ENCODE data around the gene IL6. TPM values are rescaled to one million over a fixed set of nuclear protein-coding genes. Genes with fewer than 3 reads are reported as not detected.

Gene IL6
- total RNA-seq, 1 experiment from 2014 or later, result not detected

DNA sequence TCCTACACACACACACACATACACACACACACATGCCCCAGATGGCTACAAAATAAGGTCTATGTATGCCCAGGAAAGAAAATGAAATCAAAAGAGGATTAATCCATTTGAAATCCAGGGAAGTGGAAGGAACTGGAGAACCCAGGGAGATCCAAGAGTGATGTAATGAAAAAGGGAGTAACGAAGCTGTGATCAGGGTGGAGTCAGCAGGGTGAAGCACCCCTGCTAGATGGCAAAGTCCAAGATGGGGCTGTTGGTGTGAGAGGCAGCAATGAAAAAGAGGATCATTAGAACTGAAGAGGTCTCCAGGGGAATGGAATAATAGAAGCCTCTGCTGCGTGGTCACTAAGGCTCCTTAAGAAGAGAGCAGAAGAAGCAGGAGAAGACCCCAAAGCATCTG, 43.6 kb upstream of the IL6 start:
- ChIA-PET RAD21 (ENCODE audit: low non-redundant PET in 1 of 2, low total read pairs in 2 of 2, uncharacterized antibody in 2 of 2, unreplicated experiment in 2 of 2) (no interaction called here), CTCF (no interaction called here), POLR2A (no interaction called here)
- Histone ChIP-seq H3K9ac (ENCODE audit: low read length) (no peak overlapping the region), H3K4me3 (replicated peaks in 1 of 2; ENCODE audit: low read depth in 1 of 2, low read length in 2 of 2) (no peak overlapping the region), H3K4me2 (ENCODE audit: low read length) (no peak overlapping the region), H3K4me1 (ENCODE audit: control insufficient read depth in 1 of 2, insufficient read depth in 2 of 2, low read length in 2 of 2) (no peaks in the 10 kb centered on the region), H2AFZ (ENCODE audit: low read depth, low read length, poor library complexity, severe bottlenecking) (no peak overlapping the region), H3K36me3 (ENCODE audit: control insufficient read depth in 1 of 2, insufficient read depth in 2 of 2, low read length in 2 of 2) (no peaks in the 10 kb centered on the region), H3K27me3 (ENCODE audit: insufficient read depth, low read length) (no peaks in the 10 kb centered on the region), H3K79me2 (ENCODE audit: insufficient read depth, low read length) (no peaks in the 10 kb centered on the region), H3K27ac (ENCODE audit: low read depth, low read length) (no peak overlapping the region), H4K20me1 (ENCODE audit: insufficient read depth) (no peaks in the 10 kb centered on the region), H3K9me3 (ENCODE audit: control insufficient read depth in 1 of 2, insufficient read depth in 1 of 2, low read depth in 1 of 2, low read length in 2 of 2) (no peaks in the 10 kb centered on the region), H3K9me2 (ENCODE audit: insufficient read depth) (no peaks in the 10 kb centered on the region)
- TF ChIP-seq EZH2phosphoT487 (IDR thresholded peaks at IDR 0.05; ENCODE audit: borderline replicate concordance) (no peak), ELF1 (IDR thresholded peaks at IDR 0.05; ENCODE audit: borderline replicate concordance, low read depth) (no peak), POLR2AphosphoS5 (IDR thresholded peaks at IDR 0.05; ENCODE audit: low read depth, low read length) (no peak), EGR1 (IDR thresholded peaks at IDR 0.05; ENCODE audit: low read depth) (no peak), EZH2 (IDR thresholded peaks at IDR 0.05) (no peak), POLR2A (IDR thresholded peaks at IDR 0.05; ENCODE audit: borderline replicate concordance, extremely low read depth, insufficient read depth, insufficient read length) (no peak), FOSL1 (IDR thresholded peaks at IDR 0.05; ENCODE audit: low read depth) (no peak), ZNF274 (IDR thresholded peaks at IDR 0.05; ENCODE audit: low read depth, low read length) (no peak), TCF7L2 (IDR thresholded peaks at IDR 0.05; ENCODE audit: borderline replicate concordance, extremely low read depth, insufficient read depth, insufficient read length) (no peak), SP1 (IDR thresholded peaks at IDR 0.05; ENCODE audit: low read depth) (no peak), ZFX (IDR thresholded peaks at IDR 0.05) (no peak)
- TF ChIP-seq, protein P1, sequence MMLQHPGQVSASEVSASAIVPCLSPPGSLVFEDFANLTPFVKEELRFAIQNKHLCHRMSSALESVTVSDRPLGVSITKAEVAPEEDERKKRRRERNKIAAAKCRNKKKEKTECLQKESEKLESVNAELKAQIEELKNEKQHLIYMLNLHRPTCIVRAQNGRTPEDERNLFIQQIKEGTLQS (IDR thresholded peaks at IDR 0.05), result no peak
- TF ChIP-seq, protein P2, sequence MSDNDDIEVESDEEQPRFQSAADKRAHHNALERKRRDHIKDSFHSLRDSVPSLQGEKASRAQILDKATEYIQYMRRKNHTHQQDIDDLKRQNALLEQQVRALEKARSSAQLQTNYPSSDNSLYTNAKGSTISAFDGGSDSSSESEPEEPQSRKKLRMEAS (IDR thresholded peaks at IDR 0.05), result no peak
- ATAC-seq (no peak), DNase-seq (ENCODE audit: low read depth, low spot score) (no peak)
- no TSS peak for BruUV-seq (replicated peaks)
- intact Hi-C loops (cut with micrococcal nuclease), result no loop called here

DNA sequence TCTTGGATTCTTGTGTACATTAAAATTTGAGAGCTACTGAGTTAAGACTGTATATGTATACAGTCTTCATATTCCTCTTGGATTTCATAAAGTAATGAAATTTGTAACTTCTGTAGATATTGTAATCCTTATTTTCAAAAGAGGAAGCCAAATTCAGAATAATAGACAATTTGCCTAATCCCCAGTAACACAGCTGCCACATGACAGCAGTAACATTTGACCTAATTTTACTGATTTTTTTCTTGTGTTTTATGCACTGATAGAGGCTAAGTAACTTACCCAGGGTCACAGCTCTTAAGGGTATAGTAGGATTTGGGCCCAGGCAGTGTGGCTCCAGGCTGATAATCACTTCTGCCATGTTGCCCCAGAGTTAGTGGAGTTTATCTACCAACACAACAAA, 40.4 kb upstream of the IL6 start:
- no peaks in the 10 kb centered on the region for H3K27me3 ChIP-seq (ENCODE audit: insufficient read depth, low read length)
- no peaks in the 10 kb centered on the region for H3K9me2 ChIP-seq (ENCODE audit: insufficient read depth)
- ATAC-seq, result no peak
- RAD21 ChIA-PET (ENCODE audit: low non-redundant PET in 1 of 2, low total read pairs in 2 of 2, uncharacterized antibody in 2 of 2, unreplicated experiment in 2 of 2), result no interaction called here
- H3K9me3 ChIP-seq (ENCODE audit: control insufficient read depth in 1 of 2, insufficient read depth in 1 of 2, low read depth in 1 of 2, low read length in 2 of 2), result no peaks in the 10 kb centered on the region
- no peaks in the 10 kb centered on the region for H4K20me1 ChIP-seq (ENCODE audit: insufficient read depth)
- H3K4me3 ChIP-seq (replicated peaks in 1 of 2; ENCODE audit: low read depth in 1 of 2, low read length in 2 of 2), result no peak overlapping the region
- CTCF ChIA-PET, result no interaction called here
- no peak for DNase-seq (ENCODE audit: low read depth, low spot score)
- no peak overlapping the region for H3K4me2 ChIP-seq (ENCODE audit: low read length)
- no TSS peak for BruUV-seq (replicated peaks)
- H3K36me3 ChIP-seq (ENCODE audit: control insufficient read depth in 1 of 2, insufficient read depth in 2 of 2, low read length in 2 of 2), result no peaks in the 10 kb centered on the region
- no peak overlapping the region for H2AFZ ChIP-seq (ENCODE audit: low read depth, low read length, poor library complexity, severe bottlenecking)
- H3K27ac ChIP-seq (ENCODE audit: low read depth, low read length), result no peak overlapping the region
- H3K79me2 ChIP-seq (ENCODE audit: insufficient read depth, low read length), result no peaks in the 10 kb centered on the region
- intact Hi-C loops (cut with micrococcal nuclease), result no loop called here
- no peaks in the 10 kb centered on the region for H3K4me1 ChIP-seq (ENCODE audit: control insufficient read depth in 1 of 2, insufficient read depth in 2 of 2, low read length in 2 of 2)
- H3K9ac ChIP-seq (ENCODE audit: low read length), result no peak overlapping the region
- POLR2A ChIA-PET, result interaction anchor here (0.6 kb wide), 1 partner anchor 171 kb away, joined by 3 read pairs; no protein-coding TSS in a partner anchor
- TF ChIP-seq, protein P2 (IDR thresholded peaks at IDR 0.05), result no peak
- TF ChIP-seq, protein P1 (IDR thresholded peaks at IDR 0.05), result no peak
- TF ChIP-seq EZH2phosphoT487 (IDR thresholded peaks at IDR 0.05; ENCODE audit: borderline replicate concordance), result no peak
- TF ChIP-seq ZFX (IDR thresholded peaks at IDR 0.05), result no peak
- TF ChIP-seq YY1 (IDR thresholded peaks at IDR 0.05; ENCODE audit: extremely low read depth, insufficient replicate concordance, low read depth, low read length), result no peak
- TF ChIP-seq, protein P3, sequence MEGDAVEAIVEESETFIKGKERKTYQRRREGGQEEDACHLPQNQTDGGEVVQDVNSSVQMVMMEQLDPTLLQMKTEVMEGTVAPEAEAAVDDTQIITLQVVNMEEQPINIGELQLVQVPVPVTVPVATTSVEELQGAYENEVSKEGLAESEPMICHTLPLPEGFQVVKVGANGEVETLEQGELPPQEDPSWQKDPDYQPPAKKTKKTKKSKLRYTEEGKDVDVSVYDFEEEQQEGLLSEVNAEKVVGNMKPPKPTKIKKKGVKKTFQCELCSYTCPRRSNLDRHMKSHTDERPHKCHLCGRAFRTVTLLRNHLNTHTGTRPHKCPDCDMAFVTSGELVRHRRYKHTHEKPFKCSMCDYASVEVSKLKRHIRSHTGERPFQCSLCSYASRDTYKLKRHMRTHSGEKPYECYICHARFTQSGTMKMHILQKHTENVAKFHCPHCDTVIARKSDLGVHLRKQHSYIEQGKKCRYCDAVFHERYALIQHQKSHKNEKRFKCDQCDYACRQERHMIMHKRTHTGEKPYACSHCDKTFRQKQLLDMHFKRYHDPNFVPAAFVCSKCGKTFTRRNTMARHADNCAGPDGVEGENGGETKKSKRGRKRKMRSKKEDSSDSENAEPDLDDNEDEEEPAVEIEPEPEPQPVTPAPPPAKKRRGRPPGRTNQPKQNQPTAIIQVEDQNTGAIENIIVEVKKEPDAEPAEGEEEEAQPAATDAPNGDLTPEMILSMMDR (IDR thresholded peaks at IDR 0.05 in 2 of 3, conservative IDR thresholded peaks at IDR 0.05 in 1 of 3; ENCODE audit: borderline replicate concordance in 1 of 3, insufficient read depth in 1 of 3, low read depth in 2 of 3, low read length in 2 of 3), result no peak

All from HCT116 (cell line).